Mesendoderm (in vitro differentiated cells): ENCODE results near the gene TBXA2R.

Source experiments
- DNase-seq: peaks from one replicate; pipeline ENCODE4 v3.0.0; 2013
- H2AK5ac ChIP-seq: 2 replicates; pipeline ENCODE4 v1.6.1; 2013; ENCODE audit warnings: low read length, inconsistent platforms
- H2BK120ac ChIP-seq: 2 replicates; pipeline ENCODE4 v1.6.1; 2013; ENCODE audit warnings: low read depth, mild to moderate bottlenecking, low read length, moderate library complexity, mixed read lengths
- H2BK15ac ChIP-seq: replicated peaks from 2 replicates; pipeline ENCODE4 v1.6.1; 2013; ENCODE audit warnings: low read depth, mild to moderate bottlenecking, moderate library complexity
- H2BK5ac ChIP-seq: 2 replicates; pipeline ENCODE4 v1.6.1; 2013; ENCODE audit warnings: low read length, inconsistent platforms
- H3K18ac ChIP-seq: 2 replicates; pipeline ENCODE4 v1.6.1; 2013; ENCODE audit warnings: mild to moderate bottlenecking, low read length, mixed read lengths
- H3K23ac ChIP-seq: one replicate; pipeline ENCODE4 v1.6.1; 2013; ENCODE audit warnings: low read length
- H3K27ac ChIP-seq: 2 replicates; pipeline ENCODE4 v1.5.1; 2013; ENCODE audit warnings: low read depth, mild to moderate bottlenecking, inconsistent platforms, low read length, moderate library complexity
- H3K27me3 ChIP-seq: 2 replicates; pipeline ENCODE4 v1.6.1; 2013; ENCODE audit warnings: low read length, control low read depth, mild to moderate bottlenecking, inconsistent platforms; ENCODE audit not compliant: insufficient read depth, poor library complexity
- H3K36me3 ChIP-seq: 2 replicates; pipeline ENCODE4 v1.6.1; 2013; ENCODE audit warnings: low read length, inconsistent platforms; ENCODE audit not compliant: control insufficient read depth, insufficient read depth
- H3K4ac ChIP-seq: one replicate; pipeline ENCODE4 v1.6.1; 2013; ENCODE audit warnings: low read depth, mild to moderate bottlenecking, low read length, moderate library complexity
- H3K4me1 ChIP-seq: 2 replicates; pipeline ENCODE4 v1.6.1; 2013; ENCODE audit warnings: low read depth, low read length, inconsistent platforms; ENCODE audit not compliant: control insufficient read depth
- H3K4me2 ChIP-seq: 2 replicates; pipeline ENCODE4 v1.6.1; 2013; ENCODE audit warnings: low read length
- H3K4me3 ChIP-seq: 2 replicates; pipeline ENCODE4 v1.5.1; 2013; ENCODE audit warnings: mild to moderate bottlenecking, low read length
- H3K56ac ChIP-seq: one replicate; pipeline ENCODE4 v1.6.1; 2013; ENCODE audit warnings: low read length
- H3K79me1 ChIP-seq: 2 replicates; pipeline ENCODE4 v1.6.1; 2013; ENCODE audit warnings: low read length, inconsistent platforms
- H3K79me2 ChIP-seq: 2 replicates; pipeline ENCODE4 v1.6.1; 2013; ENCODE audit warnings: mild to moderate bottlenecking, low read length; ENCODE audit not compliant: control insufficient read depth, insufficient read depth
- H3K9ac ChIP-seq: 2 replicates; pipeline ENCODE4 v1.6.1; 2013; ENCODE audit warnings: low read length, inconsistent platforms
- H4K5ac ChIP-seq: one replicate; pipeline ENCODE4 v1.6.1; 2013; ENCODE audit warnings: low read length
- H4K8ac ChIP-seq: one replicate; pipeline ENCODE4 v1.6.1; 2013; ENCODE audit warnings: low read depth, mild to moderate bottlenecking, control low read depth, low read length, moderate library complexity
- WGBS: extraction: QIAGEN DNeasy Blood & Tissue Kit; methylation state at CpG from one replicate; pipeline ENCODE4 v1.1.7; 2013; ENCODE audit warnings: low lambda C conversion rate, missing lambda C conversion rate; ENCODE audit not compliant: insufficient coverage; ENCODE audit errors: extremely low coverage; 5-methylcytosine and 5-hydroxymethylcytosine counted together

The TBXA2R gene

DNA sequence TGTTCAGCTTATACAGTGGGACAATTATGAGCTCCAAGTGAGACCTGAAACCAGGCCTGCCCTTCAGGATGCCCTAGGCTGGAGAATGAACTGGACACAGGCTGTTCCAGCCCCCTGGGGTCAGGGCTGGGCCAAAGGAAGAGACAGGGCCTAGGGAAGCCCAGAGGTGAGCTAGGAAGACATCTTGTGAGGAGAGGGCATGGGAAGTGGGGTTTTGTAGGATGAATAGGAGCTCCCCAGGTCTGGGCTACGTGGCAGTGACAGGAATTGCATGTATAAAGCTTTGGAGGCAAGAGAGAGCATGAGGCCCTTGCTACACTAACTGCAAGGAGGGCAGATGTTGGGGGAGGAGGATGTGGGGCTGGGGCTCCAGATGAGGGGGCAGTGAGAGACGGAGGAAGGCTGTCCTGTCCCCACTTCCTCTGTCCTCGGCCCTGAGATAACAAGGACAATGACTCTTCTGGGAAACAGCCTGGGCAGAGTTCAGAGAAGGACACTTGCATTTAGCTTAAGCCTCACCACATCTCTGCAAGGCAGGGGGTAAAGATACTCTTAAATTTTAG, 1.5 kb upstream of the TBXA2R start:
- peaks cover 4% of the 10 kb centered on the region for H3K4me1 ChIP-seq
- no peak overlapping the region for H2BK15ac ChIP-seq
- H3K4ac ChIP-seq, result no peak overlapping the region
- H2BK5ac ChIP-seq, result no peak overlapping the region
- H2AK5ac ChIP-seq, result peak overlapping the region; percentile 44
- no peak overlapping the region for H4K8ac ChIP-seq
- no peak overlapping the region for H3K4me3 ChIP-seq
- WGBS, result no CpG with 5 or more reads among the region's 3 CpGs
- H3K23ac ChIP-seq, result no peak overlapping the region
- no peak overlapping the region for H3K4me2 ChIP-seq
- no peak overlapping the region for H3K18ac ChIP-seq
- DNase-seq, result no peak
- peaks cover 2% of the 10 kb centered on the region for H3K36me3 ChIP-seq
- H3K79me1 ChIP-seq, result no peaks in the 10 kb centered on the region
- no peak overlapping the region for H4K5ac ChIP-seq
- no peaks in the 10 kb centered on the region for H3K27me3 ChIP-seq
- peak overlapping the region; percentile 36 for H3K56ac ChIP-seq
- no peaks in the 10 kb centered on the region for H3K79me2 ChIP-seq
- no peak overlapping the region for H2BK120ac ChIP-seq
- H3K9ac ChIP-seq, result peak overlapping the region; percentile 4
- H3K27ac ChIP-seq, result no peak overlapping the region

DNA sequence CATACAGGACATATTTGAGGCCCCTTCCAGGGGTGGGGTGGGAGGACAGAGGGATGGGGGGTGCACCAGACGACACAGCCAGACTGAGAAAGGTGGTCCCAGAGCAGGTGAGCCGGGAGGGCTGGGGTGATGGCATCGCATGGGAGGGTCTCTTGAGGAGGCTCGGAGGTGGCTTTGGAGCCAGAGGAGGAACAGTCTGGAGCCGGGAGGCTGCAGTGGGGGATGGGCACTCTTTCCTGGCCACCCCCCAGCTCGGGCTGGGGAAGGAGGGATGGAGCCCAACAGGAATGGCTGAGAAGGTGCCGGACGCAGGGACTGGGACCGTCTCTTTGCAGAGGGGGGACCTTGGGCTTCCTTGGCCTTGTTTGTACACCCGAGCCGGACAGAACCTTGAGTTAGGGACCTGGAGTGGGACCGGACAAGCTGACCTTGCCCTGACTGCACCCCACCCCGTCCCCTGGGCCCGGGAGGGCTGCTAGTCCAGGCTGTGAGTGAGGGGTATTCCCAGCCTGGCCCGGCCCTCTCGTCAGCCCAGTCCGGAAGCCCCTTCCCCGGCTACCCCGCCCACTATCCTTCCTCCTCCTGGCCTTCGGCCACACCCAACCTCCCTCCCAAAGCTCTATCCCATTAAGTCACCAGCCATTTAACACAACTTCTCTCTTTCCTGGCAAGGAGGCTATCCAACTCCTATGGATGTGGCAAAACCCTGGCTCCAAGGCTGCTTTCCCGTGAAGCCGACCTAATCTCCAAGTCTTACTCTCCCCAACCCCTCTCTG, 816 bp upstream of the TBXA2R start:
- no peak overlapping the region for H4K8ac ChIP-seq
- H3K4ac ChIP-seq, result peak overlapping the region; percentile 22
- no peak overlapping the region for H3K27ac ChIP-seq
- peak overlapping the region; percentile 57 for H3K56ac ChIP-seq
- no peaks in the 10 kb centered on the region for H3K79me2 ChIP-seq
- H3K4me3 ChIP-seq, result no peak overlapping the region
- H2BK120ac ChIP-seq, result no peak overlapping the region
- peak overlapping the region; percentile 84 for H3K4me2 ChIP-seq
- H2BK5ac ChIP-seq, result no peak overlapping the region
- H3K18ac ChIP-seq, result no peak overlapping the region
- H3K27me3 ChIP-seq, result no peaks in the 10 kb centered on the region
- H3K79me1 ChIP-seq, result no peaks in the 10 kb centered on the region
- no peak overlapping the region for H3K23ac ChIP-seq
- WGBS, result no CpG with 5 or more reads among the region's 22 CpGs
- H3K9ac ChIP-seq, result peak overlapping the region; percentile 63
- H3K36me3 ChIP-seq, result peaks cover 2% of the 10 kb centered on the region
- H2AK5ac ChIP-seq, result no peak overlapping the region
- no peak overlapping the region for H2BK15ac ChIP-seq
- DNase-seq, result peak; percentile 87
- peaks cover 4% of the 10 kb centered on the region for H3K4me1 ChIP-seq
- no peak overlapping the region for H4K5ac ChIP-seq

GRCh38 chr19:3606174-3606689, 443 bp downstream of the TBXA2R start:
- no peak overlapping the region for H4K5ac ChIP-seq
- peak; percentile 34 for DNase-seq

DNA sequence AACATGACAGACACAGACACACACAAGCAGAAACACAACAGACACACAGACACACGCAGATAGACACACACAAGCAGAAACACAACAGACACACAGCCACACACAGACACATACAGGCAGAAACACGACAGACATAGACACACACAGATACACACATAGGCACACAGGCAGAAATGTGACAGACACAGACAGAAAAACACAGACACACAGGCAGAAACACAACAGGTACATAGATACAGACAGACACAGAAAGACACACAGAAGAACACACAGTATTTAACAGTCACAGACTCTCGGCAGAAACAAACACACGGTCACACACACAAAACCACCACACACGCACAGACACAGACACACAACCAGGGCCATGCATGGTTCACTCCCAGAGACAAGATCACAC, 905 bp downstream of the TBXA2R start:
- Histone ChIP-seq H4K5ac (no peak overlapping the region), H3K4me3 (no peak overlapping the region)

More at GRCh38 chr19:3606174-3606689, 443 bp downstream of the TBXA2R start:
- H3K23ac ChIP-seq, result no peak overlapping the region
- H3K56ac ChIP-seq, result peak overlapping the region; percentile 89
- no peak overlapping the region for H3K4me3 ChIP-seq
- H3K79me1 ChIP-seq, result no peaks in the 10 kb centered on the region
- H3K27ac ChIP-seq, result no peak overlapping the region
- H3K36me3 ChIP-seq, result no peaks in the 10 kb centered on the region
- no peaks in the 10 kb centered on the region for H3K79me2 ChIP-seq
- peak overlapping the region; percentile 15 for H3K18ac ChIP-seq
- H3K4me2 ChIP-seq, result peak overlapping the region; percentile 37
- no peak overlapping the region for H2BK15ac ChIP-seq
- H3K4me1 ChIP-seq, result peaks cover 4% of the 10 kb centered on the region
- H3K4ac ChIP-seq, result no peak overlapping the region
- no CpG with 5 or more reads among the region's 35 CpGs for WGBS
- no peak overlapping the region for H2AK5ac ChIP-seq
- H4K8ac ChIP-seq, result no peak overlapping the region
- H2BK120ac ChIP-seq, result no peak overlapping the region
- peak overlapping the region; percentile 20 for H3K9ac ChIP-seq
- H2BK5ac ChIP-seq, result no peak overlapping the region
- no peaks in the 10 kb centered on the region for H3K27me3 ChIP-seq

GRCh38 chr19:3605361-3605760, 1.3 kb downstream of the TBXA2R start:
- no peak overlapping the region for H3K4me3 ChIP-seq
- no peak overlapping the region for H3K4me2 ChIP-seq
- no peak overlapping the region for H2BK15ac ChIP-seq
- no peaks in the 10 kb centered on the region for H3K79me2 ChIP-seq
- no peaks in the 10 kb centered on the region for H3K27me3 ChIP-seq
- H3K27ac ChIP-seq, result no peak overlapping the region
- no peak overlapping the region for H4K8ac ChIP-seq
- no peak for DNase-seq
- no peak overlapping the region for H3K18ac ChIP-seq
- no peaks in the 10 kb centered on the region for H3K79me1 ChIP-seq
- H4K5ac ChIP-seq, result no peak overlapping the region
- no peak overlapping the region for H2BK120ac ChIP-seq
- no peak overlapping the region for H3K9ac ChIP-seq
- H3K4me1 ChIP-seq, result peaks cover 4% of the 10 kb centered on the region
- no peak overlapping the region for H3K56ac ChIP-seq
- no peak overlapping the region for H3K4ac ChIP-seq
- H3K23ac ChIP-seq, result no peak overlapping the region
- WGBS, result no CpG with 5 or more reads among the region's 3 CpGs
- no peak overlapping the region for H2BK5ac ChIP-seq
- no peak overlapping the region for H2AK5ac ChIP-seq
- no peaks in the 10 kb centered on the region for H3K36me3 ChIP-seq

More for the DNA sequence above, 905 bp downstream of the TBXA2R start:
- Histone ChIP-seq H3K79me2 (no peaks in the 10 kb centered on the region), H4K8ac (no peak overlapping the region), H2BK120ac (no peak overlapping the region), H3K36me3 (no peaks in the 10 kb centered on the region), H3K4me1 (peaks cover 4% of the 10 kb centered on the region), H3K4me2 (no peak overlapping the region), H3K27ac (no peak overlapping the region), H3K27me3 (no peaks in the 10 kb centered on the region), H3K4ac (no peak overlapping the region), H2AK5ac (no peak overlapping the region), H3K23ac (no peak overlapping the region), H3K79me1 (no peaks in the 10 kb centered on the region), H2BK5ac (no peak overlapping the region), H3K56ac (no peak overlapping the region), H3K9ac (peak overlapping the region; percentile 20), H2BK15ac (no peak overlapping the region), H3K18ac (no peak overlapping the region)
- WGBS, result no CpG with 5 or more reads among the region's 5 CpGs
- DNase-seq, result no peak
